Urinary bladder (tissue), 2 donors: ENCODE data around the gene SCIMP. TPM values are rescaled to one million over a fixed set of nuclear protein-coding genes. Genes with fewer than 3 reads are reported as not detected.

Experiments
- polyA plus RNA-seq: library from polyadenylated mRNA; stranded (reverse); fragments of 200-250 nt; gene quantifications from one replicate; pipeline ENCODE4 v1.2.3, GENCODE V29; 2013
- total RNA-seq: library from RNA; depleted of rRNA; stranded (reverse); fragments of >200 nt; gene quantifications from one replicate; pipeline ENCODE4 v1.2.3, GENCODE V29; 2014
- donor health status: healthy.

SCIMP gene
- total and polyA plus RNA-seq, 2 donors, result 0.42 to 3.3 TPM

Other genes starting within 250 kb of the SCIMP start
- gene CAMTA2, start 247.2 kb downstream of the SCIMP start, total RNA-seq, result 5.7 TPM
- gene CAMTA2, start 247.2 kb downstream of the SCIMP start, polyA plus RNA-seq, result 46.1 TPM
- 0.42 TPM for gene INCA1, start 237.3 kb downstream of the SCIMP start, total RNA-seq
- 1.3 TPM for gene INCA1, start 237.3 kb downstream of the SCIMP start, polyA plus RNA-seq
- gene KIF1C, start 236.9 kb downstream of the SCIMP start, total RNA-seq, result 26.9 TPM
- 89.4 TPM for gene KIF1C, start 236.9 kb downstream of the SCIMP start, polyA plus RNA-seq
- 0.58 TPM for gene SLC52A1, start 199.4 kb downstream of the SCIMP start, total RNA-seq
- gene SLC52A1, start 199.4 kb downstream of the SCIMP start, polyA plus RNA-seq, result 0.35 TPM
- 9.2 TPM for gene ZFP3, start 156.4 kb downstream of the SCIMP start, total RNA-seq
- 3.9 TPM for gene ZFP3, start 156.4 kb downstream of the SCIMP start, polyA plus RNA-seq
- 9.1 TPM for gene ZNF232, start 123.0 kb downstream of the SCIMP start, total RNA-seq
- 9.0 TPM for gene ZNF232, start 123.0 kb downstream of the SCIMP start, polyA plus RNA-seq
- 0.85 TPM for gene USP6, start 118.8 kb downstream of the SCIMP start, total RNA-seq
- 0.03 TPM for gene USP6, start 118.8 kb downstream of the SCIMP start, polyA plus RNA-seq
- 26.3 TPM for gene ZNF594, start 43.0 kb downstream of the SCIMP start, total RNA-seq
- gene ZNF594, start 43.0 kb downstream of the SCIMP start, polyA plus RNA-seq, result 5.8 TPM
- 50.3 TPM for gene RABEP1, start 47.4 kb upstream of the SCIMP start, total RNA-seq
- 25.9 TPM for gene RABEP1, start 47.4 kb upstream of the SCIMP start, polyA plus RNA-seq
- 70.4 TPM for gene NUP88, start 184.8 kb upstream of the SCIMP start, total RNA-seq
- gene NUP88, start 184.8 kb upstream of the SCIMP start, polyA plus RNA-seq, result 43.5 TPM
- 31.5 TPM for gene RPAIN, start 185.3 kb upstream of the SCIMP start, total RNA-seq
- 29.7 TPM for gene RPAIN, start 185.3 kb upstream of the SCIMP start, polyA plus RNA-seq
- 94.9 TPM for gene C1QBP, start 204.3 kb upstream of the SCIMP start, total RNA-seq
- gene C1QBP, start 204.3 kb upstream of the SCIMP start, polyA plus RNA-seq, result 108 TPM
- gene DHX33, start 234.1 kb upstream of the SCIMP start, total RNA-seq, result 9.1 TPM
- gene DHX33, start 234.1 kb upstream of the SCIMP start, polyA plus RNA-seq, result 8.3 TPM